ENCODE results near the gene C16orf95. TPM values are rescaled to one million over a fixed set of nuclear protein-coding genes. Genes with fewer than 3 reads are reported as not detected.

The C16orf95 gene
- total and polyA plus RNA-seq, 2 of the 4 experiments (the other 2 are of a cell fraction) = 2.0 to 4.7 TPM

DNA sequence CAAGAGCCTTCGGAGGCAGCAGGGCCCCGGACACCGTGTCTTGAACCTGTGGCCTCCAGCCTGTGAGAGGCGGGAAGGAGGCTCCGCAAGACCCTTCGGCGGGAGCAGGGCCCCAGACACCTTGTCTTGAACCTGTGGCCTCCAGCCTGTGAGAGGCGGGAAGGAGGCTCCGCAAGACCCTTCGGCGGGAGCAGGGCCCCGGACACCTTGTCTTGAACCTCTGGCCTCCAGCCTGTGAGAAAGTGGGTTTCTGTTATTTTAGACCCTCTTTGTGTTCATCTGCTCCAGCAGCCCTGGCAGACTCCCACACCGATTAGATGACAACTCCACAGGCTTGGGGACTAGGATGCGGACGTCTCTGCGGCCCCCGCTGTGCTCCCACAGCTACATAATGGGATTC lies 36.4 kb upstream of the C16orf95 start:
- Histone ChIP-seq H4K8ac (ENCODE audit: low read depth in 2 of 2, low read length in 2 of 2) (no peak overlapping the region), H4K5ac (ENCODE audit: low read depth, low read length) (no peak overlapping the region), H3K27me3 (ENCODE audit: control insufficient read depth, insufficient read depth, low read length) (no peaks in the 10 kb centered on the region), H3K4me1 (ENCODE audit: control insufficient read depth, insufficient read depth, low read length) (peaks cover 4% of the 10 kb centered on the region; the same call in 1 of the 2 replicates), H3K9me3 (ENCODE audit: control insufficient read depth, insufficient read depth, low read length) (no peaks in the 10 kb centered on the region), H3K56ac (ENCODE audit: extremely low read depth, insufficient read depth, low read length) (no peak overlapping the region), H3K4ac (ENCODE audit: low read depth, low read length) (no peak overlapping the region), H4K91ac (ENCODE audit: insufficient read depth, low read depth, low read length) (no peak overlapping the region), H3K14ac (replicated peaks; ENCODE audit: low read depth, low read length) (no peak overlapping the region), H2BK20ac (ENCODE audit: low read depth, low read length) (no peak overlapping the region), H2BK120ac (ENCODE audit: low read depth, low read length) (no peak overlapping the region), H2BK15ac (ENCODE audit: low read depth, low read length) (no peak overlapping the region), H2AFZ (replicated peaks; ENCODE audit: low read length, poor library complexity) (no peak overlapping the region), H3K9ac (ENCODE audit: low read depth, low read length) (no peak overlapping the region), H3K23ac (ENCODE audit: low read depth, low read length) (no peak overlapping the region), H2AK5ac (ENCODE audit: low read depth, low read length) (no peak overlapping the region), H3K4me2 (ENCODE audit: low read depth, low read length) (no peak overlapping the region), H3K36me3 (ENCODE audit: control insufficient read depth, insufficient read depth, low read length) (peaks cover 14% of the 10 kb centered on the region), H3K4me3 (ENCODE audit: insufficient read depth, low read depth, low read length) (no peak overlapping the region), H3K18ac (ENCODE audit: low read depth, low read length) (no peak overlapping the region), H3K9me1 (ENCODE audit: insufficient read depth, low read length) (peaks cover 10% of the 10 kb centered on the region; the same call in 1 of the 2 replicates), H3K27ac (ENCODE audit: insufficient read depth, low read length) (no peak overlapping the region), H2BK5ac (ENCODE audit: low read depth, low read length, poor library complexity, severe bottlenecking) (no peak overlapping the region), H4K20me1 (ENCODE audit: insufficient read depth, low read length) (peaks cover 19% of the 10 kb centered on the region), H2AK9ac (replicated peaks; ENCODE audit: low read depth, low read length, poor library complexity) (no peak overlapping the region), H3K79me1 (ENCODE audit: low read depth in 1 of 2, low read length in 2 of 2) (peaks cover 4 to 32% of the 10 kb centered on the region in 2 experiments; a peak in 3 of 4 replicates)
- in situ Hi-C loops (cut with MboI; ENCODE audit: low sequenced_read_pairs) (no loop called here), dilution Hi-C loops (cut with HindIII; ENCODE audit: low sequenced_read_pairs, unreplicated experiment) (no loop called here), intact Hi-C loops (cut with micrococcal nuclease) (no loop called here)
- WGBS, 2 experiments (ENCODE audit: extremely low coverage in 2 of 2, insufficient read length in 1 of 2) = 81% methylated on average over 7 of the region's 17 CpGs; no CpG with 5 or more reads in 1 of the 2 experiments
- no peak for TF ChIP-seq SMC3 (IDR thresholded peaks at IDR 0.05; ENCODE audit: low read depth, low read length)
- TF ChIP-seq FOS (IDR thresholded peaks at IDR 0.05; ENCODE audit: low read depth, low read length) = no peak
- no peak for TF ChIP-seq NFE2L2 (IDR thresholded peaks at IDR 0.05; ENCODE audit: low read depth, low read length)
- no peak for TF ChIP-seq RFX5 (IDR thresholded peaks at IDR 0.05; ENCODE audit: low read depth, low read length)
- BruUV-seq (replicated peaks) = no TSS peak
- ChIA-PET POLR2A (ENCODE audit: unreplicated experiment) (no interaction called here), CTCF (no interaction called here)
- DNase-seq (no peak), ATAC-seq (ENCODE audit: low read depth) (no peak)

All from IMR-90 (cell line).